Measurements from ENCODE around the gene KLK6.
A peak's percentile ranks its signal among the peaks of the same experiment; 100 is the strongest.

KLK6 gene

GRCh38 chr19:50969413-50969760, at the start of gene KLK6:
Gene KLK6, minus strand, starts transcription at chr19:50969591. Its CDS starts 1,487 bp downstream, at chr19:50968104.
- DNase-seq (ENCODE audit: low read depth in 2 of 2) = no peak

- no peak for DNase-seq (ENCODE audit: low read depth in 2 of 2)
These were observed 49.6 kb upstream of the KLK6 start for GRCh38 chr19:51018745-51019543.

GRCh38 chr19:51016798-51017683, 47.6 kb upstream of the KLK6 start:
- DNase-seq (ENCODE audit: low read depth in 2 of 2) = peak; percentile 43 to 47

- DNase-seq (ENCODE audit: low read depth in 2 of 2) = no peak
These were observed 46.4 kb upstream of the KLK6 start for GRCh38 chr19:51015691-51016267.

- no peak for DNase-seq (ENCODE audit: low read depth in 2 of 2)
These were observed 44.9 kb upstream of the KLK6 start for GRCh38 chr19:51014242-51014641.

- DNase-seq (ENCODE audit: low read depth in 2 of 2) = no peak
These were observed 43.3 kb upstream of the KLK6 start for GRCh38 chr19:51012661-51013190.

GRCh38 chr19:51010066-51010795, 40.8 kb upstream of the KLK6 start:
- no peak for DNase-seq (ENCODE audit: low read depth in 2 of 2)

GRCh38 chr19:51009061-51009891, 39.9 kb upstream of the KLK6 start:
- DNase-seq (ENCODE audit: low read depth in 2 of 2) = no peak

- no peak for DNase-seq (ENCODE audit: low read depth in 2 of 2)
These were observed 38.1 kb upstream of the KLK6 start for GRCh38 chr19:51007488-51007887.

GRCh38 chr19:51006406-51006805, 37.0 kb upstream of the KLK6 start:
- DNase-seq (ENCODE audit: low read depth in 2 of 2) = no peak

- no peak for DNase-seq (ENCODE audit: low read depth in 2 of 2)
These were observed 35.9 kb upstream of the KLK6 start for GRCh38 chr19:51005248-51005647.

- no peak for DNase-seq (ENCODE audit: low read depth in 2 of 2)
These were observed 33.9 kb upstream of the KLK6 start for GRCh38 chr19:51003316-51003715.

- peak in 1 of 2 donors; percentile 36 for DNase-seq (ENCODE audit: low read depth in 2 of 2)
These were observed 33.3 kb upstream of the KLK6 start for GRCh38 chr19:51002542-51003311.

- DNase-seq (ENCODE audit: low read depth in 2 of 2) = no peak
These were observed 32.7 kb upstream of the KLK6 start for GRCh38 chr19:51002089-51002532.

GRCh38 chr19:51001515-51001914, 32.1 kb upstream of the KLK6 start, which contains the start of gene KLK8:
Gene KLK8, minus strand, starts transcription at chr19:51001604. Its CDS starts 437 bp downstream, at chr19:51001167.
- no peak for DNase-seq (ENCODE audit: low read depth in 2 of 2)

- DNase-seq (ENCODE audit: low read depth in 2 of 2) = no peak
These were observed 31.6 kb upstream of the KLK6 start for GRCh38 chr19:51000981-51001380.

GRCh38 chr19:51000426-51000825, 31.0 kb upstream of the KLK6 start:
- no peak for DNase-seq (ENCODE audit: low read depth in 2 of 2)

GRCh38 chr19:50998686-50999085, 29.3 kb upstream of the KLK6 start:
- DNase-seq (ENCODE audit: low read depth in 2 of 2) = no peak

GRCh38 chr19:50998061-50998460, 28.7 kb upstream of the KLK6 start:
- DNase-seq (ENCODE audit: low read depth in 2 of 2) = no peak

GRCh38 chr19:50994129-50994528, 24.7 kb upstream of the KLK6 start:
- DNase-seq (ENCODE audit: low read depth in 2 of 2) = no peak
